ENCODE results near the gene SLFN12.
"Not testable (repeated sequence)": the region's sequence is repeated elsewhere in the genome, so short reads cannot be mapped to it uniquely, and the experiment has no call there.

The SLFN12 gene

DNA sequence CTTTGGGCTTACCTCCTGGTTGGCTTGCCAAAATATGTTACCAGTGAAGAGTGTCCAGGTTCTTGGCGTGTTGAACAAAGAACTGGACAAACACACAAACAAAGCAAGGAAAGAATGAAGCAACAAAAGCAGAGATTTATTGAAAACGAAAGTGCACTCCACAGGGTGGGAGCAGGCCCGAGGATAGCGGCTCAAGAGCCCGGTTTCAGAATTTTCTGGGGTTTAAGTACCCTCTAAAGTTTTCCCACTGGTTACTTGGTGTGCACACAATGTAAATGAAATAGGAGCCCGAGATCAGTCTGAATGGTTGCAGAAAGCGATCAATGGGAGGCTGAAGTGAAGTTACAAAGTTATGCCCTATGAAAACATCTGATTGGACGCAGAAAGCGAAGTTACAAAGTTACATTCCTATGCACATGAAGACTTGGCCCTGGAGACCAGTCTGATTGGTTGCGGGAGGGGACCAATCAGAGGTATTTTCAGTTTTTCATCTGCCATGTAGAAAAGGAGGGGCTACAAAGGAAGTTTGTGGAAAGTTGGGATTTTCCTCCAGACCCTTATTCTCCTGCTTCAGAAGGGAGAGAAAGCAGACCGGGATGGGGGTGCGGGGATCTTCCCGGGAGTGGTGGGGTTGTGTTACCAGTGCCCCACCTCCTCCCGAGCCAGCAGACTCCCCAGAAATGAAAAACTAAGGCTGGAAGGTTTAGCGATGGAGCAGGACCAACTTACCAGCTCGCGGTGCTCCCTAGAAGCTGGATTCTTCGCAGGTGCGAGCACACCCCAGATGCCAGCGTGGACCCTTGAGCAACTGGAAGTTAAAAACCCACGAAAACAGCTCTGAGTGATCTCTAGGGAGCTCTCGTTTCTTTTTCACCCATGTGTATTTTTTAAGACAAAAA lies at the start of gene SLFN12:
SLFN12 (minus strand) TSS at position 325 of the 899 bp plus-strand sequence. CDS start 9,472 bp downstream, outside the sequence.
- no peak for DNase-seq

DNA sequence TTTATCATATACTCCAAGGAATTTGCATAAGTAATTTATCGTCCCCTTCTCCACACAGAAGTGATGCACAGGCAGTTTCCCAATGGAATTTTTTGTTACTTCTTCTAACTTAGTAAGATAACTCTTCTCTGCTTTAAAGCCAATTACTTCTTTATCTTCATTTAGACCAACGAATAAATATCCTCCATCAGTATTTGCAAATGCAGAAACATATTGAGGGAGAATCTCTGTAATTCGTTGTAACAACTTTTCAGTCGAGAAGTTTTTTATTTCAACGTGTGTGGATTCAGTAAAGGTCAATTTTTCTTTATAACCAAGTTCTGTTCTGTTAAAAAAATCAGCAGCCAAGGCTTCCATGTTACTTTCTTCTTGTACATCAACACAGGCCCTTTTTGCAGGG lies 47.0 kb upstream of the SLFN12 start:
- no peak for DNase-seq

- no peak for DNase-seq
These were observed 44.9 kb upstream of the SLFN12 start for GRCh38 chr17:35477248-35477647.

DNA sequence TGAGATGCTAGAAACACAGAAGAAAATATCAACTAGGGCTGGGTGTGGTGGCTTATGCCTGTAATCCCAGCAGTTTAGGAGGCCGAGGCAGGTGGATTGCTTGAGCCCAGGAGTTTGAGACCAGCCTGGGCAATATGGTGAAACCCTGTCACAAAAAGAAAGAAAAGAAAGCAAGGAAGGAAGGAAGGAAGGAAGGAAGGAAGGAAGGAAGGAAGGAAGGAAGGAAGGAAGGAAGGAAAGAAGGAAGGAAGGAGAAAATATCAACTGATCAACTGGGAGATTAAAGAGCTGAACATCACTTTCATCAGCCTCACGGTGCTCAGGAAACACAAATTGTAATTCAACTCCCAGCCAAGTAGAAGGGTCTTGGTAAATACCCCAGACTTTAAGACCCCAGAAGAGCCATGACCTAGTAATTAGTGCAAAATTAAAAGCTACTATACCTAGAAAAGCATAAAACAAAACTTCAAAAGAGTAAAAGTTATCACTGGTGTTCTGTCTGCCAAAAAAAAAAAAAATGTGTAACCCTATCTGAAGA lies 44.1 kb upstream of the SLFN12 start:
- DNase-seq, result no peak

GRCh38 chr17:35468475-35468874 lies 36.2 kb upstream of the SLFN12 start:
- no peak for DNase-seq

DNA sequence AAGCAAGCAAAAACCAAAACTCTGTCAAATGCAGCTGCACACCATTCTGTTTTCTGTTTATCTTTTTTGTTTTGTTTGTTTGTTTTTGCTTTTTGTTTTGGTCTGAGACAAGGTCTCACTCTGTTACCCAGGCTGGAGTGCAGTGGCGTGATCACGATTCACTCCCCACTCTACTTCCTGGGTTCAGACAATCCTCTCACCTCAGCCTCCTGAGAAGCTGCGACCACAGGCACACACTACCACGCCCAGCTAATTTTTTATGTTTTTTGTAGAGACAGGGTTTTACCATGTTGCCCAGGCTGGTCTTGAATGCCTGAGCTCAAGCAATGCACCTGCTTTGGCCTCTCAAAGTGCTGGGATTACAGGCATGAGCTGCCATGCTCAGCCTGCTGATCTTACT lies 35.5 kb upstream of the SLFN12 start:
- DNase-seq, result no peak

- DNase-seq, result peak; percentile 5
These were observed 28.1 kb upstream of the SLFN12 start for GRCh38 chr17:35460354-35460851.

- DNase-seq, result not testable (repeated sequence)
These were observed 21.7 kb upstream of the SLFN12 start for GRCh38 chr17:35454035-35454434.

GRCh38 chr17:35453171-35453570 lies 20.9 kb upstream of the SLFN12 start:
- DNase-seq, result no peak

DNA sequence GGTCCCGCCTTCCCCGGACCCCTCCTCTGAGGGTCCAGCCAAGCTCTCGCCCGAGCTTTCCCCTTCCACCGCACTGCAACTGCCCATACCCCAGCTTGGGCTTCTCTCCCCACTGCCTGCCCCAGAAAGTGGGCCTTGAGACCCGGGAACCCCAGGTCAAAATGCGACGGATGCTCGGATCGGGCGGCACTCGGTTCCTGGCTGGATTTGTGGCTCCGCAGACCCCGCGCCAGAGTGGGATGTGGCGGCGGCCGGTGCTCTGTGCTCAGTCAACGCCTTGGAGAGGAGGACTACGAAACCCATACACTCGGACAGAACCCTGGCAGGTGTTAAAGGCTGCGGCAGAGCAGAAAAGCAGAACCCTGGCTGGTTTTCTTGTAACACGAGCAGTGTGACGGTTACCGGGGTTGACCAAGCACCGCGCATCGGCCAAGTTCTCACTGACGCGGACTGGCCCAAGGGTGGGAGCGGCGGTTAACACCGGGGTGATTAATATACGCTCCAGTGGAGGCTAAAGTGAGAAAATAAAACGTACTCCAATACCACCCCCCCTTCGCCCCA lies 17.2 kb upstream of the SLFN12 start:
- peak; percentile 21 for DNase-seq

GRCh38 chr17:35448899-35449227 lies 16.6 kb upstream of the SLFN12 start:
- DNase-seq, result no peak

DNA sequence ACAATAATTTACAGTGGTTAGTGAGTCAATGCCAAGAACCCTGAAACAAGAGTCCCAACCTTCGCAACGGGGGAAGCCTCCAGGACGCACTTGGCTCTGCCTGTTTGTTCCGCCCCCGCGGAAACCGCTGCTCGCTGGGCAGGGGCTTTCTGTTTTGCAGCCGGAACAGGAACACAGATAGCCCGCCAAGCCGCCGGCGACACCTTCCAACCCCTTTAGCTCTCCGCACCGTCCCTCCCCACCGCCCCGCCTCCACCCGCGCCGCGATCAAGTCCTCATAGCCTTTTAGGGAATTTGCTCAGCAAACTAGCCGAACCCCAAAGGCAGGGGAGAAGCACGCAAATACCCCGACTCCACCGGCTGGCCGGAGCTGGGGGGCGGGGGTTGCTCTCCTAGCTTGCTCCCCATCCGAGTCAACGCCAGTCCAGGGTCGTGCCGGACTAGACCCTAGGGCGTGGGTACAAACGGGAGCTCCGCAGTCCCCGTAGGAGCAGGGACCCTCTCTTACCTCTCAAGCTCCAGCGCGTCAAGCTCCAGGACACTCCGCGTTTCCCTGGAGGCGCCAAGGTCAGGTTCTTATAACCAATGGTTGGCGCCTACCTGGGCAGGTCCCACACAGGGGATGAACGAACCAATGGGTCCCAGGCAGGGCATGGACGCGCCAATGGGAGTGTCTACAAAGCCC lies 16.1 kb upstream of the SLFN12 start, which contains the start of gene SLFN13:
SLFN13 (minus strand) TSS at position 553 of the 685 bp plus-strand sequence. CDS start 3,086 bp downstream, outside the sequence.
- DNase-seq, result peak; percentile 93

GRCh38 chr17:35447499-35447898 lies 15.2 kb upstream of the SLFN12 start:
- DNase-seq, result no peak

DNA sequence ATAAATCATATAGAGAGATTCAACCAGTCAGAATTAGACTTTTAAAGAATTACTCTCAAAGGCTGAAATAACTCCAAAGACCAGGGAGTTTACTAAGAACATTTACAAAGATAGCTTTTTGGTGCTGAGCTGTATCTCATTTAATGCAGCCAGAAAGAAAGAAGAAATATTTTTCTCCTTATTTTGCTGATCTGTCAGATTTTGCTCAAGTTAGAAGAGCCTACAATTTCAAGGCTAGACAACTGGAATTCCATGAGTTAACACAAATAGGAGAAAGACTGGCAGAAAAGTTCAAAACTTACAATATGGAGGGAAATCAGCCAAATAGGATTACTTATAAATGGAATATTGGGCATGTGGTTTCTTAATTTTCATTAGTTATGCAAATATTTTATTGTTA lies 6.1 kb upstream of the SLFN12 start:
- no peak for DNase-seq

DNA sequence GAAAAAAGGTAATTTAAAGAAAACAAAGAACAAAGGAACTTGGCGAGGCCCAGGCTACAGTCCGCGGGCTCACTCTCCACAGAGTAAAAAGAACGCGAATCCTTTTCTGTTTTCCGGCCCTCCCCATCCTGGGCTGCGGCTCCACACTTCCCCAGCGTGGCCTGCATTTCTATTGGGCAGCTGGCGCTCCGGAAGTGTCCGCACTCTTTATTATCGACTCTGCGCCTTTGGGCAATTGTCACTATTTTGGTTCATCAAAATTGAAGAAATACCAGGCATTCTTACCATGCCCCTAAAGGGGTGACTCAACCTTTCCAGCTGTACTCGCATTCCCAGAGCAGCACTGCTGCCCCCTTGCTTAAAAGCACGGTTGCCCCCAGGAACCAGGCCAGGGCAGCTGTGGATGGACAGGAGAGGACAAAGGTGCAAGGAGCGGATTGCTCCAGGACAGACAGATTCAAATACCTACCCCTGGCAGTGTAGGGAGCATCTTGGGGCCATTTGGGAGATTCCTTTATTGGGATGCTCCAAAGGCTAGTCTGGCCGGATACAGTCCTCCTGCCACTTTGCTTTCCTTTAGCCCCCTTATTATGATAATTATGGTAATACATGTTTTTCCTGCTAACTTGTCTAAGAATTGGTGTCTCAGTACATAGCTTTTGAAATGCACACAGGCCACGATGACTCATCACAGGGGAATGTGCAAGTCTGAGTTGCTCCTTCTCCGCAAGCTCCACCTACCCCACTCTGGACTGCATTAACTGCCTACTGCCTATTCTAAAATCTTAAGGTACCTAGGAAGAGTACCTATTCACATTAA lies 985 bp upstream of the SLFN12 start:
- DNase-seq, result no peak

DNA sequence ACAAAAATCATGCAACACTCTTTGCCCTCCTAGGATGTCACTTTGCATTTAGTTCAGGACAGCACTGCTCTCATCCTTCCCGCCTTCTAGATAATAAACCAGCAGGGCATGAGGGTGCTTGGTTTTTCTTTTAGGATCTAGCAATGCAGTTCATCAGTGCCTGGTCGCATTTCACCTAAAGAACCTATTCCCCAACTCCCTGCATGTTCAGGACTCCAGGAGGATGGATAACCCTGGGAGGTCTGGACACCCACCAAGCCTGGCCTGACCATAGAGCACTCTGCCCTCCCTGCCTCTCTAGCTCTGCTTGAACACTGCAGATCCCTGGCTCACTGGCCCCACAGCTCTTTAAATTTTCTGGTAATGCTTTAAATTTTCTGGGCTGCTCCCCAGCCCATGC lies 2.6 kb downstream of the SLFN12 start:
- DNase-seq, result no peak

DNA sequence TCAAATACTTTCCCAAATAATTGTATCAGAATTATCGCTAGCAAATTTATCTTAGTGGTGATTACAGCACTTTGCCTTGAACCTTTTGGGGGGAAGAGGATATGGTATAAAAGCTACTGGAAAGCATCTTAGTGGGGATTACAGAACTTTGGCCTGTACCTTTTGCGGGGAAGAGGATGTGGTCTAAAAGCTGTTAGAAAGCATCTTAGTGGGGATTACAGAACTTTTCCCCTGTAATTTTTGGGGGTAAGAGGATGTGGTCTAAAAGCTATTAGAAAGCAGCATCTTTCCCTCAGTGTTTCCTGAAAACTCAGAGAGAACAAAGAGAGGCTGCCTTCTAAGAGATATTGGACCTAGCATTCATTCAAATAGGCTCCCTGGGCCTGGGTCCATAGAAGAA lies 4.1 kb downstream of the SLFN12 start:
- DNase-seq, result no peak

GRCh38 chr17:35423761-35424160 lies 8.5 kb downstream of the SLFN12 start:
- DNase-seq, result no peak

GRCh38 chr17:35421069-35421468 lies 11.2 kb downstream of the SLFN12 start:
- not testable (repeated sequence) for DNase-seq

GRCh38 chr17:35416659-35417058 lies 15.6 kb downstream of the SLFN12 start:
- DNase-seq, result no peak

GRCh38 chr17:35414707-35415106 lies 17.6 kb downstream of the SLFN12 start:
- not testable (repeated sequence) for DNase-seq

DNA sequence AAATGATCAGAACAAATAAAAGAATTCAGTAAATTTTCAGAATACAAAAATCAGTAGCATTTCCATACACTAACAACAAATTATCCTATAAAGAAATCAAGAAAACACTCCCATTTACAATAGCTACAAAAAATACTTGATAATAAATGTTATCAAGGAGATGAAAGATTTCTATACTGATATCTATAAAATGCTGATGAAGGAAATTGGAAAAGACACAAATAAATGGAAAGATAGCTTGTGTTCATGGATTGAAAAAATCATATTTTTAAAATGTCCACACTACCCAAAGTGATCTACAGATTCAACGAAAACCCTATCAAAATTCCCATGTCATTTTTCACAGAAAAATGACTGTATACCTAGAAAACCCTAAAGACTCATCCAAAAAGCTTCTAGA lies 18.1 kb downstream of the SLFN12 start:
- no peak for DNase-seq

Measured in NCI-H2029 (cell line).